GM18511 (cell line): ENCODE data around the gene DHX57.
"Not testable (repeated sequence)": the region's sequence is repeated elsewhere in the genome, so short reads cannot be mapped to it uniquely, and the experiment has no call there.

Source experiments
- ATAC-seq: cut with Tn5 transposase; IDR thresholded peaks from one replicate; pipeline ENCODE4 v1.9.1; 2021; ENCODE audit warnings: mild to moderate bottlenecking, moderate library complexity; ENCODE audit not compliant: unreplicated experiment

DHX57 gene

DNA sequence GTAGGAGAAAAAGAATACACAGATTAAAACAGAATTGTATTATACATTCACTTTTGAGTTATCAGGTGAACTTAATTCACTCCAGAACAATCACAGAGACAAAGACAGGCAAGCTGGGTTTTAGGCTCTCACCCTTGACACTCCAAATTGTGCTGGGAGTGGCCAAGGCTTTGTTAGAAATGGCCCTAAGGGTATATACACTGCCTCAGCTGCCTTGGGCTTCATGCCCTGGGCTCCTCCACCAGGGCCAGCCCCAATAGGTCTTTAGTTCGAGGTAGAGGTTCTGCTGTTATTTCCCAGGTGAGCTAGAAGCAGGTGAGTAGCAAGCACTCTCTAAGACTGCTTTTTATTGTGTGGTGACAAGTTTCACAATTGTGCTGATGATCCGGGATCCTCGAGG lies 77.8 kb downstream of the DHX57 start:
- no peak for ATAC-seq

DNA sequence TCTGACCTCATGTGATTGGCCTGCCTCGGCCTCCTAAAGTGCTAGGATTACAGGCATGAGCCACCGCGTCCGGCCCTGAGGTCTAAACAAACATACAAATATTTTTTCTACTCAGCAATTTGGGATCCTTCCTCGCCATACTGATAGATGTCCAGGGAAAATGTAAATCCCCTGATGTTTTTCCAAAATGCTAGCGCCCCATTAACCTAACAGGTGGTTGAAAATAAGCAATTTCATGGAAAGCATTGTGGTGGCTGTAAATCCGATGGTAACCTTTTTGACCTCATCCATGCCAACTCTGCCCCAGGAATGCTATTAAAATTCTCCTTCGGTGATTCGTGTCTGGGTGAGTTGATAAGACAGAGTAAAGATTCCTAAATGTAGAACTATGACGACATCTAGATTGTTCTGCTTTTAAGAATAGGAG lies 78.5 kb downstream of the DHX57 start:
- ATAC-seq: no peak

DNA sequence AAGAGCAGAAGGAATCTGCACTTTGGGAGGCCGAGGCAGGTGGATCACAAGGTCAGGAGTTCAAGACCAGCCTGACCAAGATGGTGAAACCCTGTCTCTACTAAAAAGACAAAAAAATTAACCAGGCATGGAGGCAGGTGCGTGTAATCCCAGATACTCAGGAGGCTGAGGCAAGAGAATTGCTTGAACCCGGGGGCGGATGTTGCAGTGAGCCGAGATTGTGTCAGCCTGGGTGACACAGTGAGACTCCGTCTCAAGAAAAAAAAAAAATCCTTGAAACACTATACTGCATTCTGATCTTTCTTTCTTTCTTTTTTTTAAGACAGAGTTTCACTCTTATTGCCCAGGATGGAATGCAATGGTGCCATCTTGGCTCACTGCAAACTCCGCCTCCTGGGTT lies 80.7 kb downstream of the DHX57 start:
- not testable (repeated sequence) for ATAC-seq

DNA sequence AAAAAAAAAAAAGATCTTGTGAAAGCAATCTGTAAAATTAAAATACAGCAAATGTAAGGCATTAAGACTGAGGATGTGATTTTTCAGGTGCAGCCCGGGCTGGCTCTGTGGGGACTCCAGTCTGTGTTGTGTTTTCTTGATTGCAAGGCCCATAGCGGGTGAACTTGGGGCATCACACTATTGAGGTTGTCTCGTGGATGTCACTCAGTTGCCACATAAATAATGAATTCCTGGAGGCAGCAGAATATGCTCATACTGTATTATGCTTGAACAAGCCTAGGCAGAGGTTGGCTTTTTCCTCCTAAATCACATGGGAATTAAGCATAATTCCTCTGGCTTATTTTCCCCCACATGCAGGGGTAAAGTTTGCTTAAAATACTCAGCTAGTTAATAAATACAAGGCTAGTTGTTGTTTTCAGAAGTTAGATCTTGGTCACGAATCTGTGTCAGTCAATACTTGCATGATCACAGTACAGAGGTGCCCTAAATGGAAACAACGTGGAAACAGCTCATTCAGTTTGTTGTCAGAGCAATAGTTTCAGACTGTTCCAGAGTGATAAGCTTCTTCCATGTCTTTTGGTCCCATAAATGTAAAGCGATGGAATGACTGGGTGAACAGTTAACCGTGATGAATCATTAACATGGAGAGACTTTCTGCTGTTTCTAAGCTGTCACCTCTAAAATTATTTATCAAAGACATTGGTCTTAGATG lies 81.3 kb downstream of the DHX57 start:
- ATAC-seq: no peak

DNA sequence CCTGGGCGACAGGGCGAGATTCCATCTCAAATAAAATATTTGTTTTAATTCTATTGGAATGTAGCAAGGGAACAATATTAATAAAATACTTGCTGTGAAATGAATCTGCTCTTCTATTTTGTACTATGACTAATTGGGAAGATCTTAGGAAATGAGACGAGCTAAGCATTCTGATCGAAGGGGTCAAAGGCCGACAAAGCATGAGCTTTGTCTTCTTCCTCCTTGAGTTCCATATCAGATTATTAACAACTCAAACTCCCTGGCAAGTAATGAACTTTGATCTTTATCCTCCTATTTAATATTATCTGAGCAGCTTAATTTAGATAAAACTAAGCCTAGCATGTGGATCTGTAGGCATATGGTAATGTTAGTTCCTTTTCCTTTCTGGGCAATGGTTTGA lies 82.2 kb downstream of the DHX57 start:
- ATAC-seq: no peak

DNA sequence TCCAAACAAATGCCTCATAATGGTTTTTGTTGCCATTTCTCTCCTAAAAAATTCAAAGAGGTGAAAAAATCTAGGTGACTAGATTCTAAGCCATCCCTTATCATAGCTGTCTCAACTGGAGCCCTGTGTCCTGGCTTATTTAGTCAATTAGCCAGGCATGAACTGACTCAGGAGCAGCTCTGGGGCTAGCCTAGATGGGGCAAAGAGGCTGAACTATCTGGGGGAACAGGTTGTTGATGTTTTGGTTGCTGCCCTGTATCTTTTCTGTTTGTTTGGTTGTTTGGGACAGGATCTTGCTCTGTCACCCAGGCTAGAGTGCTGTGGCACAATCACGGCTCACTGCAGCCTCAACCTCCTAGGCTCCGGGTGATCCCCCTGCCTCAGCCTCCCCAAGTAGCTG lies 83.0 kb downstream of the DHX57 start:
- ATAC-seq: no peak

DNA sequence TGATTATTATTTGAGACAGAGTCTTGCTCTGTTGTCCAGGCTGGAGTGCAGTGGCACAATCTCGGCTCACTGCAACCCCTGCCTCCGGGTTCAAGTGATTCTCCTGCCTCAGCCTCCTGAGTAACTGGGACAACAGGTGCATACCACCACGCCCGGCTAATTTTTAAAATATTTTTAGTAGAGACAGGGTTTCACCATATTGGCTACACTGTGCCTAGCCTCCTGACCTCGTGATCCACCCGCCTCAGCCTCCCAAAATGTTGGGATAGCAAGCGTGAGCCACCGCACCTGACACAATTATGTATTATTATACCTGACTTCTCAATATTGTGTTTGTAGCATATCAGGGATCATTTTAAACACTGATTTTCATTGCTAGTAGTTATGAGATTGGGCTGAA lies 83.4 kb downstream of the DHX57 start:
- ATAC-seq: not testable (repeated sequence)

DNA sequence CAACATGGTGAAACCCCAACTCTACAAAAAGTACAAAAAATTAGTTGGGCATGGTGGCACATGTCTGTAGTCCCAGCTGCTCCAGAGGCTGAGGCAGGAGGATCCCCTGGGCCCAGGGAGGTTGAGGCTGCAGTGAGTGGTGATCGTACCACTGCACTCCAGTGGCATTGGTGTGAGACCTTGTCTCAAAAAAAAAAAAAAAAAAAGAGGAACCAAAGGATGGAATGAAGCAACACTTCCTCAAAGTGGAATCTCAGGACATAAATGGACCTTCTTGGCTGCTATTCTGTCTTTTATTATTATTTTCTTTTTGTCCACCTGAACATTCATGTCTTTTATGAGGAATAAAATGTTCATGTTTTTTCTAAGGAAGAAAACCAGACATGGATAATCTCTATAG lies 84.0 kb downstream of the DHX57 start:
- ATAC-seq: no peak

DNA sequence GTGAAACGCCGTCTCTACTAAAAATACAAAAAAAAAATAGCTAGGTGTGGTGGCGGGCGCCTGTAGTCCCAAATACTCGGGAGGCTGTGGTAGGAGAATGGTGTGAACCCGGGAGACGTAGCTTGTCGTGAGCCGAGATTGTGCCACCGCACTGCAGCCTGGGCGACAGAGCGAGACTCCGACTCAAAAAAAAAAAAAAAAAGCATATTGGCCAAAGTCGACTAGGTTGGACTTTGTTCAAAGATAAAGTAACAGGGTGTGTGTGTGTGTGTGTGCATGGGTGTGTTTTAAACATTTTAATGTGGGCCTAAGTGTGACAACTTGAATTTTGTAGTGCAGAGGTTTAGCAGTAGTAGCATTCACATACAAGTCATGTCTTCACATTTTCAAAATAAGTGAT lies 86.0 kb downstream of the DHX57 start:
- ATAC-seq: no peak

DNA sequence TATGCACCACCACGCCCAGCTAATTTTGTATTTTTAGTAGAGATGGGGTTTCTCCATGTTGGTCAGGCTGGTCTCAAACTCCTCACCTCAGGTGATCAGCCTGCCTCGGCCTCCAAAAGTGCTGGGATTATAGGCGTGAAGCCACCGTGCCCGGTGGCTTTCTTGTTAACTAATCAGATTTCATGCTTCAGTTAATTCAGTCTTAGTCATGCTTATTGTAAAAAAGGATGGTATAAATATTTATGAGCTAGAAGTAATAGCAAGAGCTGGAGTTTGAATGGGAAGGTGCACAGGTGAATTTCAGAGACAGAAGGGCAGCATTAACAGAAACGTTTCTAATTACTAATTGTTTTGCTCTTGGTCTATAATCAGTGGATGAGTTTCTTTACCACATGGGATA lies 87.4 kb downstream of the DHX57 start:
- no peak for ATAC-seq

DNA sequence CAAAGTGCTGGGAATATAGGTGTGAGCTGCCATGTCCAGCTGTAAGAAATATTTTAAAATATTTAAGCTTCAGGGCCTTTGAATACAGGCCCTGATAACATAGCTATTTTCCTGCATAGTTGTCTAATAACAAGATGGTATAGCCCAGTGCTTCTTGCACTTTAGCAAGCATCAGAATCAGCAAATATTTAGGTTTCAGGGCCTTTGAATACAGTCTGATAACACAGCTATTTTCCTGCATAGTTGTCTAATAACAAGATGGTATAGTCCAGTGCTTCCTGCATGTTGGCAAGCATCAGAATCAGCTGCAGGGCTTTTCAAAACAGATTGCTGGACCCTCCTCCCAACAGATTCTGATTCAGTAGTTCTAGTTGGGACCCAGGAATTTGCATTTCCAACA lies 92.1 kb downstream of the DHX57 start:
- ATAC-seq: no peak

DNA sequence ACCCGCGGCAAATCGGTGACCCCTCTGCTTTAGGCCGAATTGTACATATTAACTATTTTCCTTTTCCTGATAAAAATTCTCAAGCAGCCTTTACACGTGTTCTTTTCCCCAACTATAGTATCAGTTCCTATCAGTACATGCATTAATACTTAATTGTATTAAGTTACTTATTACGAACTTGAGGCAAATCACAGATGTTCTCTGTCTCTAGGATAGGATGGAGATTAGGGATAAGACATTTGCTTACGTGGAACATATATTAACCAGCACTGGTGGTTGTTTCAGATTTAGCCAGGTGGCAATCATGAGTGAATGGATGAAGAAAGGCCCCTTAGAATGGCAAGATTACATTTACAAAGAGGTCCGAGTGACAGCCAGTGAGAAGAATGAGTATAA lies 97.0 kb downstream of the DHX57 start:
- no peak for ATAC-seq

DNA sequence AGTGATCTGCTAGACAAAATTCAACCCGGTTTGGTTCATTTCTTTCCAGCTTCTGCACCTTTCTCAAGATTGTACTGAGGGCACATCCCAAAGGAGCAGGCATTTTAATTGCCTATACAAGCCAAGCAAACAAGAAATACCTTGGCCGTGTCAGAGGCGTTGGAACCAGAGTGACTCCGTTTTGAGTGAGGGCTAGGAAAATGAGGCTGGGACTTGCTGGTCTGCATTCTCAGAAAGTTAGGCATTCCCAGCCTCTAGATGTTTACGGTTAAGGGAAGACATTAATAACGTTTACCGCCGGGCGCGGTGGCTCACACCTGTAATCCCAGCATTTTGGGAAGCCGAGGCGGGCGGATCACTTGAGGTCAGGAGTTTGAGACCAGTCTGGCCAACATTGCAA lies 99.2 kb downstream of the DHX57 start:
- ATAC-seq: no peak

DNA sequence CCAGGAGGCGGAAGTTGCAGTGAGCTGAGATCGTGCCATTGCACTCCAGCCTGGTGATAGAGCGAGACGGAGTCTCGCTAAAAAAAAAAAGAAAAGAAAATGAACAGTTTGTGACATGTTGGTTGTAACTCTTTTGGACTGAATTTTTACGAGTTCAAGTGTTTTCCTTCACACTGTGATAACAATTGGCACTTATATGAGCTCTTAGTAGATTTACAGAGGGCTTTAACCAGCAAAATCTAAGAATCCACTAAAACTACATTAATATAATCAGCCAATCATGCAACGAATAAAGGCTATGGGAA lies 99.9 kb downstream of the DHX57 start:
- no peak for ATAC-seq

DNA sequence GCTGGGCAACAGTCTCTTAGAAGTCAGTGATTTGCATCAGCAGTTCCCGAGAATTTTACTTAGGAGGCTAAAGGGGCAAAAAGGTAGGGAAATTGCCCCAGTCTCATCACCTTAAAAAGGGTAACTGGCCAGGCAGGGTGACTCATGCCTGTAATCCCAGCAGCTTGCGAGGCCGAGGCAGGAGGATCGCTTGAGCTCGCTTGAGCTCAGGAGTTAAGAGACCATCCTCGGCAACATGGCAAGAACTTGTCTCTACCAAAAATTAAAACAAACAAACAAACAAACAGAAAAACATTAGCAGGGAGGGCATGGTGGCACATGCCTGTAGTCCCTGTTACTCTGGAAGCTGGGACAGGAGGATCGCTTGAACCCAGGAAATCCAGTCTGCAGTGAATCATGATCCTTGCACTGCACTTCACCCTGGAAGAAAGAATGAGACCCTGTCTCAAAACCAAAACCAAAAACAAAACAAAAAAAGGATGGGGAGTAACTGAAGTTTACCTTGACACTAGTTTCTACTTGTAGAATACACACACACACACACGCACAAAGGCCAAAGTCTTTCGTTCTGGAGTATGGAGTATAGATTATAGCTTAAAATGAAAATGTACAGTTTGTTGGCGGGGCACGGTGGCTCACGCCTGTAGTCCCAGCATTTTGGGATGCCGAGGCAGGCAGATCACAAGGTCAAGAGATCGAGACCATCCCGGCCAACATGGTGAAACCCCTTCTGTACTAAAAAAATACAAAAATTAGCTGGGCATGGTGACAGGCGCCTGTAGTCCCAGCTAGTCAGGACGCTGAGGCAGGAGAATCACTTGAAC lies 100.4 kb downstream of the DHX57 start:
- no peak for ATAC-seq

DNA sequence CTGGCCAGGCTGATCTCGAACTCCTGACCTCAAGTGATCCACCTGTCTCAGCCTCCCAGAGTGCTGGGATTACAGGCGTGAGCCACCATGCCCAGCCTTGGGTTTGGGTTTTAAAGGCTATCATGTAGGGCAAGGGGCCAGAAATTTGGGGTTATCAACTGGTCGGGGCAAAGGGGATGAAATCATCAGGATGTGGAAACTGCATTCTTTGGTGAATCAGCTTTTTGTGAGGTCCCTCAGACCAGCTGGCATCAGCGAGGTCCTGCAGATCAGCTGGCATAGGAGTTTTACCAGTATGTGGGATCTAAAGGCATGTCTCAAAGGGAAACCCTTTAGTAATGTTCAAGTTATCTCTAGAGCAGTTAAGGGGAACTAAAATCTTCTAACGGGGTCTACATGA lies 104.1 kb downstream of the DHX57 start:
- no peak for ATAC-seq

DNA sequence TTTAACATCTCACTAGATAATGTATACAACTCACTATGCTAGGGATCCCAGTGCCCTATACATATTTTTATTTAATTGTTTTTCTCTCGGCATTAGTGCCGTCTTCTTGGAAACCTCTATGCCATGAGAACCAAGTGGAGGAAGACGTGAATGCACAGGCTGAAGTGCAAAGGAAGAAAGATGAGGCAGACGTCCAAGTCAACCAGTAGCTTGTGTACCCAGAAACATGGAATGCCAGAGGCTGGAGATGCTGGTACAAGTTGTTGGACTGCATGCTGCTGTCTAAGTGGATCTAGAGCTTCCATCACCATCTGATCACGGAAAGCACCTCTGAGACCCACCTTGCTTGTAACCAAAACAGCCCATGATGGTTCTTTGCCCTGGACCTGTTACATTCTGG lies 110.2 kb downstream of the DHX57 start:
- ATAC-seq: no peak

DNA sequence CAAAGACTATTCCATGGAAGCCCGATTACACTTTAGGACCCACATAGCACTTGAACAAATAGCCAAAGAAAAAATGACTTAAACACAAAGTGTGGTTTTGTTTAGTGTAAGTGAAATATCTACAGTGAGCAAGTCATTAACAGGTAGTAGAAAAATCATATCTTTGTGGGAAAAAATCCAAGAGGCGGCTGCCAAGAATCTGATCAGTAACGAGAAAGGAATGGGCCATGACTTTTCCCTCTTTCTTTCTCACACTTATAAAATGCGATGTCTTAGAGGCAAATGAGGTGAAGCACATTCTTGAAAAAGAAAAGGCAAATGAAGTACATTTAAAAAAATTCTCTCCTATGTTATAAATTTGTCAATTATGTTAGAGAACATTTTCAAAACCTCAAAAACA lies 110.6 kb downstream of the DHX57 start:
- no peak for ATAC-seq

DNA sequence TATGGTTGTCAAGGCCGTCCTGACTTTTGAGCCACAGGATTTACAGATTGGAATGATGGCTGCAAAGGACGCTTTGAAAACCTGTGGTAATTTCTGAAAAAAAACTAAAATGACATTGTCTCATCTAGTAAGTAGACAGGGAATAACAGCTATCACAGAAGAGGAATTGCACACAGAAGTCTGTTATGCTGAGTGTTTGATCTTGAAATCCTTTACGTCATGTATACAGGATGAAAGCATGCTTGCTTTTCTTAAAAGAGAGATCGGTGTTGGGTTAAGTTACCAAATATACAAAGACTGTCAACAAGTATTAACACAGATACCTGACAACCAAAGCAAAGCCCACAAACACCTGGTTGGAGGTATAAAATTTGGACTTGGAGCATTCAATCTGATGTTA lies 112.0 kb downstream of the DHX57 start:
- no peak for ATAC-seq

DNA sequence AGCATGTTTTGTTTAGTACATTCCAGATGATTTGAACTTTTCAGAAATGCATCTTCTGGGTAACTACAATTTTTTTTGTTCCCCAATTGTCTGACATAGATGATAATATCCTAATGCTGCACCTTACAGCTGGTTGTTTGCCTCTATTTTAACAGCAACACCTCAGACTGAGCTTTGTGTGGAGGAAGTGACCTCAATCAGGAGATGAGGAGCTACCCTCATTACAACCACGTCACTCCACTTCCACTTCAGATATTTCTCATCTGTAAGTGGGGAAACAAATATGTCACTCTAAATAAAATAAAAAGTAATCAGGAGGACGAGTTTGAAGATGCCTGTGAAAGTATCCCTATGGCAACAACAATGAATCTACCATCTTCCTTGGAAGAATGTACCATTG lies 112.5 kb downstream of the DHX57 start:
- no peak for ATAC-seq

DNA sequence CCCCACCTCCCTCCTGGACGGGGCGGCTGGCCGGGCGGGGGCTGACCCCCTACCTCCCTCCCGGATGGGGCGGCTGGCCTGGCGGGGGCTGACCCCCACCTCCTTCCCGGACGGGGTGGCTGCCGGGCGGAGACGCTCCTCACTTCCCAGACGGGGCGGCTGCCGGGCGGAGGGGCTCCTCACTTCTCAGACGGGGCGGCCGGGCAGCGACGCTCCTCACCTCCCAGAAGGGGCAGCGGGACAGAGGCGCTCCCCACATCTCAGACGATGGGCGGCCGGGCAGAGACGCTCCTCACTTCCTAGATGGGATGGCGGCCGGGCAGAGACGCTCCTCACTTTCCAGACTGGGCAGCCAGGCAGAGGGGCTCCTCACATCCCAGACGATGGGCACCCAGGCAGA lies 119.8 kb downstream of the DHX57 start:
- ATAC-seq: not testable (repeated sequence)

DNA sequence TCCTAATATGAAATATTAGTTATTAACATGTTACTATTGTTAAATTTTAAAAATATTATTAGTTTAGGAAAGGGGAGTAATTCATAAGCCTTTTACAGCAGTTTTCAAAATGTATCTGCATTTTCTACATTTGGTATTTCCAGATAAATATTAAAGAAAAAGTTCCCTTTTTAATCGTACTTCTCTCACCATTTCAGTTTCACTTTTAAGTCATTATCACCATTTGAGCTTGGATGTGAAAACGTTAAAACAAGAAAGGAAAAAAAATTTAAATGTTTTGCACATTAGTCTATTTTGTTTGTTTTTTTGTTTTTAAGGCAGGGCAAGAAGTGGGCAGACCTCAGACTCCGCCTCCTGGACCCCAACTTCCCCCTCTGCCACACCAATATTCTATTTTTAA lies 121.2 kb downstream of the DHX57 start:
- ATAC-seq: no peak

DNA sequence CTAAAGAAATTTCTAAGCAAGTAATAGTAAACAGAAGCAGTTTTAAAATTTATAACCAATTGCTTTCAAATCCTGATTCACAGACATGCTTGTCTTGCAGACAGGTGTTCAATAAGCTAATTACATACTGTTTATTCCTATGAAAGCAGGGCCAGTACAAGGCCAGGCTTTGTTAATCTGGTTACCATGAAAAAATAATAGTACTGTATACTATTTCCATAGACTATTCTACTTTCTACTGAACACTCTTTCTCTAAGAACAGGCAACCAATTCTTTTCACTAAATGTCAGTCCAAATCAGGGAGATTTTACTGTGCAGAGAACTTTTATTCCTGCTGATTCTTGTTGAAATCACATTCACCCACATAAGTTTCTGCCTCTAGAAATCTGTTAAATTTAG lies 121.7 kb downstream of the DHX57 start:
- no peak for ATAC-seq
